ENCODE data around the gene BATF3.

BATF3 gene

GRCh38 chr1:212699625-212700222, at the start of gene BATF3:
BATF3 (minus strand) TSS chr1:212699840; CDS start chr1:212699762, 78 bp downstream.
- Histone ChIP-seq H3K4me1 (ENCODE audit: control insufficient read depth in 5 of 5, insufficient read depth in 5 of 5, low read length in 5 of 5) (peaks cover 2 to 32% (median 26%) of the 10 kb centered on the region in 5 donors), H3K27ac (ENCODE audit: low read depth, low read length) (no peak within 1 kb of the TSS), H3K27me3 (ENCODE audit: control insufficient read depth in 5 of 5, insufficient read depth in 4 of 5, low read length in 5 of 5) (peaks cover 0 to 9% (median 0%) of the 10 kb centered on the region in 5 donors), H3K4me3 (ENCODE audit: low read depth in 1 of 5, low read length in 5 of 5) (peak within 1 kb of the TSS; percentile 62 to 77 (median 71)), H3K9ac (ENCODE audit: low read length in 5 of 5) (peak within 1 kb of the TSS in 4 of 5 donors; percentile 53 to 75 (median 66)), H3K9me3 (ENCODE audit: control insufficient read depth in 5 of 5, low read length in 5 of 5) (no peaks in the 10 kb centered on the region), H3K36me3 (ENCODE audit: control insufficient read depth in 5 of 5, insufficient read depth in 5 of 5, low read length in 5 of 5) (no peaks in the 10 kb centered on the region)

- Histone ChIP-seq H3K27ac (ENCODE audit: low read depth, low read length) (no peak overlapping the region), H3K4me1 (ENCODE audit: control insufficient read depth in 5 of 5, insufficient read depth in 5 of 5, low read length in 5 of 5) (peaks cover 0 to 10% (median 7%) of the 10 kb centered on the region in 5 donors), H3K4me3 (ENCODE audit: low read depth in 1 of 5, low read length in 5 of 5) (no peak overlapping the region), H3K27me3 (ENCODE audit: control insufficient read depth in 5 of 5, insufficient read depth in 4 of 5, low read length in 5 of 5) (no peaks in the 10 kb centered on the region), H3K36me3 (ENCODE audit: control insufficient read depth in 5 of 5, insufficient read depth in 5 of 5, low read length in 5 of 5) (no peaks in the 10 kb centered on the region), H3K9me3 (ENCODE audit: control insufficient read depth in 5 of 5, low read length in 5 of 5) (no peaks in the 10 kb centered on the region), H3K9ac (ENCODE audit: low read length in 5 of 5) (no peak overlapping the region)
Measured at GRCh38 chr1:212746546-212746945, 46.9 kb upstream of the BATF3 start.

GRCh38 chr1:212745303-212745702, 45.7 kb upstream of the BATF3 start:
- Histone ChIP-seq H3K4me1 (ENCODE audit: control insufficient read depth in 5 of 5, insufficient read depth in 5 of 5, low read length in 5 of 5) (peaks cover 0 to 10% (median 7%) of the 10 kb centered on the region in 5 donors), H3K27ac (ENCODE audit: low read depth, low read length) (no peak overlapping the region), H3K9ac (ENCODE audit: low read length in 5 of 5) (no peak overlapping the region), H3K27me3 (ENCODE audit: control insufficient read depth in 5 of 5, insufficient read depth in 4 of 5, low read length in 5 of 5) (no peaks in the 10 kb centered on the region), H3K36me3 (ENCODE audit: control insufficient read depth in 5 of 5, insufficient read depth in 5 of 5, low read length in 5 of 5) (no peaks in the 10 kb centered on the region), H3K4me3 (ENCODE audit: low read depth in 1 of 5, low read length in 5 of 5) (no peak overlapping the region), H3K9me3 (ENCODE audit: control insufficient read depth in 5 of 5, low read length in 5 of 5) (no peaks in the 10 kb centered on the region)

- H3K9me3 ChIP-seq (ENCODE audit: control insufficient read depth in 5 of 5, low read length in 5 of 5), result no peaks in the 10 kb centered on the region
- H3K36me3 ChIP-seq (ENCODE audit: control insufficient read depth in 5 of 5, insufficient read depth in 5 of 5, low read length in 5 of 5), result no peaks in the 10 kb centered on the region
- peaks cover 0 to 3% (median 0%) of the 10 kb centered on the region in 5 donors for H3K4me1 ChIP-seq (ENCODE audit: control insufficient read depth in 5 of 5, insufficient read depth in 5 of 5, low read length in 5 of 5)
- H3K27ac ChIP-seq (ENCODE audit: low read depth, low read length), result no peak overlapping the region
- H3K27me3 ChIP-seq (ENCODE audit: control insufficient read depth in 5 of 5, insufficient read depth in 4 of 5, low read length in 5 of 5), result no peaks in the 10 kb centered on the region
- no peak overlapping the region for H3K4me3 ChIP-seq (ENCODE audit: low read depth in 1 of 5, low read length in 5 of 5)
- no peak overlapping the region for H3K9ac ChIP-seq (ENCODE audit: low read length in 5 of 5)
Measured at GRCh38 chr1:212743901-212744475, 44.3 kb upstream of the BATF3 start.

GRCh38 chr1:212738330-212738729, 38.7 kb upstream of the BATF3 start:
- no peaks in the 10 kb centered on the region for H3K27me3 ChIP-seq (ENCODE audit: control insufficient read depth in 5 of 5, insufficient read depth in 4 of 5, low read length in 5 of 5)
- H3K4me3 ChIP-seq (ENCODE audit: low read depth in 1 of 5, low read length in 5 of 5), result no peak overlapping the region
- H3K36me3 ChIP-seq (ENCODE audit: control insufficient read depth in 5 of 5, insufficient read depth in 5 of 5, low read length in 5 of 5), result peaks cover 0 to 10% (median 0%) of the 10 kb centered on the region in 5 donors
- H3K9me3 ChIP-seq (ENCODE audit: control insufficient read depth in 5 of 5, low read length in 5 of 5), result no peaks in the 10 kb centered on the region
- no peak overlapping the region for H3K9ac ChIP-seq (ENCODE audit: low read length in 5 of 5)
- no peak overlapping the region for H3K27ac ChIP-seq (ENCODE audit: low read depth, low read length)
- no peaks in the 10 kb centered on the region for H3K4me1 ChIP-seq (ENCODE audit: control insufficient read depth in 5 of 5, insufficient read depth in 5 of 5, low read length in 5 of 5)

- H3K27me3 ChIP-seq (ENCODE audit: control insufficient read depth in 5 of 5, insufficient read depth in 4 of 5, low read length in 5 of 5), result no peaks in the 10 kb centered on the region
- H3K36me3 ChIP-seq (ENCODE audit: control insufficient read depth in 5 of 5, insufficient read depth in 5 of 5, low read length in 5 of 5), result peaks cover 0 to 10% (median 2%) of the 10 kb centered on the region in 5 donors
- H3K27ac ChIP-seq (ENCODE audit: low read depth, low read length), result no peak overlapping the region
- H3K4me1 ChIP-seq (ENCODE audit: control insufficient read depth in 5 of 5, insufficient read depth in 5 of 5, low read length in 5 of 5), result no peaks in the 10 kb centered on the region
- no peak overlapping the region for H3K9ac ChIP-seq (ENCODE audit: low read length in 5 of 5)
- H3K9me3 ChIP-seq (ENCODE audit: control insufficient read depth in 5 of 5, low read length in 5 of 5), result no peaks in the 10 kb centered on the region
- H3K4me3 ChIP-seq (ENCODE audit: low read depth in 1 of 5, low read length in 5 of 5), result no peak overlapping the region
Measured at GRCh38 chr1:212737559-212737958, 37.9 kb upstream of the BATF3 start.

- H3K4me3 ChIP-seq (ENCODE audit: low read depth in 1 of 5, low read length in 5 of 5), result no peak overlapping the region
- no peaks in the 10 kb centered on the region for H3K9me3 ChIP-seq (ENCODE audit: control insufficient read depth in 5 of 5, low read length in 5 of 5)
- H3K27ac ChIP-seq (ENCODE audit: low read depth, low read length), result no peak overlapping the region
- H3K9ac ChIP-seq (ENCODE audit: low read length in 5 of 5), result no peak overlapping the region
- H3K36me3 ChIP-seq (ENCODE audit: control insufficient read depth in 5 of 5, insufficient read depth in 5 of 5, low read length in 5 of 5), result peaks cover 0 to 14% (median 5%) of the 10 kb centered on the region in 5 donors
- H3K27me3 ChIP-seq (ENCODE audit: control insufficient read depth in 5 of 5, insufficient read depth in 4 of 5, low read length in 5 of 5), result no peaks in the 10 kb centered on the region
- no peaks in the 10 kb centered on the region for H3K4me1 ChIP-seq (ENCODE audit: control insufficient read depth in 5 of 5, insufficient read depth in 5 of 5, low read length in 5 of 5)
Measured at GRCh38 chr1:212733109-212733508, 33.5 kb upstream of the BATF3 start.

- Histone ChIP-seq H3K9ac (ENCODE audit: low read length in 5 of 5) (no peak overlapping the region), H3K27ac (ENCODE audit: low read depth, low read length) (no peak overlapping the region), H3K4me1 (ENCODE audit: control insufficient read depth in 5 of 5, insufficient read depth in 5 of 5, low read length in 5 of 5) (no peaks in the 10 kb centered on the region), H3K9me3 (ENCODE audit: control insufficient read depth in 5 of 5, low read length in 5 of 5) (no peaks in the 10 kb centered on the region), H3K27me3 (ENCODE audit: control insufficient read depth in 5 of 5, insufficient read depth in 4 of 5, low read length in 5 of 5) (no peaks in the 10 kb centered on the region), H3K4me3 (ENCODE audit: low read depth in 1 of 5, low read length in 5 of 5) (no peak overlapping the region), H3K36me3 (ENCODE audit: control insufficient read depth in 5 of 5, insufficient read depth in 5 of 5, low read length in 5 of 5) (peaks cover 0 to 16% (median 6%) of the 10 kb centered on the region in 5 donors)
Measured at GRCh38 chr1:212731630-212732029, 32.0 kb upstream of the BATF3 start.

GRCh38 chr1:212728606-212729005, 29.0 kb upstream of the BATF3 start:
- no peak overlapping the region for H3K27ac ChIP-seq (ENCODE audit: low read depth, low read length)

GRCh38 chr1:212727386-212728181, 27.9 kb upstream of the BATF3 start:
- Histone ChIP-seq H3K4me1 (ENCODE audit: control insufficient read depth in 5 of 5, insufficient read depth in 5 of 5, low read length in 5 of 5) (no peaks in the 10 kb centered on the region), H3K4me3 (ENCODE audit: low read depth in 1 of 5, low read length in 5 of 5) (no peak overlapping the region)

More at GRCh38 chr1:212728606-212729005, 29.0 kb upstream of the BATF3 start:
- Histone ChIP-seq H3K9ac (ENCODE audit: low read length in 5 of 5) (no peak overlapping the region), H3K4me1 (ENCODE audit: control insufficient read depth in 5 of 5, insufficient read depth in 5 of 5, low read length in 5 of 5) (no peaks in the 10 kb centered on the region), H3K27me3 (ENCODE audit: control insufficient read depth in 5 of 5, insufficient read depth in 4 of 5, low read length in 5 of 5) (no peaks in the 10 kb centered on the region), H3K36me3 (ENCODE audit: control insufficient read depth in 5 of 5, insufficient read depth in 5 of 5, low read length in 5 of 5) (peaks cover 0 to 15% (median 9%) of the 10 kb centered on the region in 5 donors), H3K4me3 (ENCODE audit: low read depth in 1 of 5, low read length in 5 of 5) (no peak overlapping the region), H3K9me3 (ENCODE audit: control insufficient read depth in 5 of 5, low read length in 5 of 5) (no peaks in the 10 kb centered on the region)

More at GRCh38 chr1:212727386-212728181, 27.9 kb upstream of the BATF3 start:
- Histone ChIP-seq H3K27ac (ENCODE audit: low read depth, low read length) (no peak overlapping the region), H3K9ac (ENCODE audit: low read length in 5 of 5) (no peak overlapping the region), H3K36me3 (ENCODE audit: control insufficient read depth in 5 of 5, insufficient read depth in 5 of 5, low read length in 5 of 5) (peaks cover 0 to 10% (median 8%) of the 10 kb centered on the region in 5 donors), H3K27me3 (ENCODE audit: control insufficient read depth in 5 of 5, insufficient read depth in 4 of 5, low read length in 5 of 5) (no peaks in the 10 kb centered on the region), H3K9me3 (ENCODE audit: control insufficient read depth in 5 of 5, low read length in 5 of 5) (no peaks in the 10 kb centered on the region)
